Activated CD8-positive, alpha-beta memory T cell treated with anti-CD3 and anti-CD28 coated beads for 48 hours (primary cell): Measurements from ENCODE around the gene HOXC6.

ENCODE experiments used
- DNase-seq, 3 experiments: peaks; one replicate each; pipeline ENCODE4 v3.0.0-alpha.2; 2020; ENCODE audit warnings: low read depth in 2 of 3, low spot score in 2 of 3

The HOXC6 gene

DNA sequence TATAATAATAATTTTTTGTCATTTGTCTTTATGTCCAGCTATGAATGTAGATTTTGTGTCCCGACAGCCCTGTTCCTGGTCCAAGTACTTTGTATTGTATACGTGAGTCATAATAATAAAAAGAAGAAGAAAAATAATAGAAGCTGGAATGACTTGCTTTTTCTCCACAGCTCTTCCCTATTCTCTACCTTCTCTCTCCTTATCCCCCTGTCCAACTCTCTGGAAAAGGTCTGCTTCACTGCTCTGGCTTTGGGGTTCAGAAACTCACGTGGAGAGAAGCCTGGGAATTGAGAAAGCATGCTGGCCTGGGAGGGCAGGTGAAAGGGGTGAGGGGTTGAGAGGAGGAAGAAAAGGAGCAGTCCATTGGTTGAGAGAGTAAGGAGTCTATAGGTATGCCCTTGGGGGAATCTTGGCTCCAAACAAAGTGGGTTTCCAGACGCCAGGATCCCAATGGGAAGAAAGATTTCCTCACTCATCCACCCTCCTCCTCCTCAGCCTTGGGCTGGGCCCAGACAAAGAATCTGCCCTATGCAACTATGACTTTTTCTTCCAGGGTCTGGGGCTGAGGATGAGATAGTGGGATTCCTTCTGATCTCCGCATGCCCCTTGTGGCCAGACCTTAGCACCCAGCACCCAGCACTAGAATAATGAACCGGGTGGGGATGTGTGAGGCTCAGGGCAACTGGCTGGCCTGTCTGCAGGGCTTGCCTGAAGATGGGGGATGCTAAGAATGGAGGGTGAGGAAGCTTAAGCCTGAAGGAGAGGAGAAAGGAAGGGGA lies 15.4 kb upstream of the HOXC6 start:
- no peak for DNase-seq

GRCh38 chr12:54014377-54015017 lies 13.7 kb upstream of the HOXC6 start:
- DNase-seq, result no peak

DNA sequence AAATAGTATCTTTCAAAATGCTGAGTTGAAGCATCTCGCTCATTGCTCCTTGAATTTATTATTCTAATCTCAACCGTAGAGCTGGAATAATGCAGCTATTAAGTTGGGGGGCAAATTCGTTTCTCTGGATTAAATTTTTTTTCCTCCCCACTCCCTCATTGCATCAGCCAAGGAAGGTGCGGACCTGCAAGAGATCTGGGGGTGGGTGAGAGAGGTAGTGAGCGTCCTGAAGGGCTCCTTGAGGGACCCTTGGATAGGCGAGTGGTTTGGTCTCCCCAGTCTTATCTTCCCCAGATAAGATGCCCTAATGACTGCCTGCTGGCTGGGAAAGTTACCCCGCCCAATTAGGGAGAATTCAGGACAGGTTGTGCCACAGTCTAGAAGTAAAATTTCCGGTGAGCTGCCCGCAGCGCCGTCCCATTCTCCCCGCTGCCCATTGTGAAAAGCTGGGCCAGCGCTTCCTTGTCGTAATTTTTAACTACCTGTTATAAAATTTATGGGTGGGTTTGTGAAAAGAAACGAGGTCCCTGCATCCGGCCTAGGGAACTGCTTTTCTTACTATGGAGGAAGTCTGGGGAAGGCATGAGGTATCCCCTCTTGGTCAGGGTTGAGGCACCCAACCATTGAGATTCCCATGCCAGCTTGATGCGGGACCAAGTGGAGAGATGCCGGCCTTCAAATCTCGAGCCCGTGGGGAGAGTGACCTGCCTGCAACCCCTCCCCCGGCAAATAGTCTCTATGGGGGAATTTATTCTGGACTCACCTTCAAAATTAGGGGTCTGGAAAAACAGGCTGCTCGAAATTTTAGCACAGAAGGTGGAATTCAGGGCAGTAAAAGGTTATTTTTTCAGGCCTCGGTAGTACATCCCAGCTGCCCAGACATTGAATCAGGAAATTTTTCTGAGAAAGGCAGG lies 13.0 kb upstream of the HOXC6 start:
- DNase-seq, result no peak

GRCh38 chr12:54016051-54016450 lies 12.2 kb upstream of the HOXC6 start:
- no peak for DNase-seq

GRCh38 chr12:54016478-54016964 lies 11.7 kb upstream of the HOXC6 start:
- no peak for DNase-seq

DNA sequence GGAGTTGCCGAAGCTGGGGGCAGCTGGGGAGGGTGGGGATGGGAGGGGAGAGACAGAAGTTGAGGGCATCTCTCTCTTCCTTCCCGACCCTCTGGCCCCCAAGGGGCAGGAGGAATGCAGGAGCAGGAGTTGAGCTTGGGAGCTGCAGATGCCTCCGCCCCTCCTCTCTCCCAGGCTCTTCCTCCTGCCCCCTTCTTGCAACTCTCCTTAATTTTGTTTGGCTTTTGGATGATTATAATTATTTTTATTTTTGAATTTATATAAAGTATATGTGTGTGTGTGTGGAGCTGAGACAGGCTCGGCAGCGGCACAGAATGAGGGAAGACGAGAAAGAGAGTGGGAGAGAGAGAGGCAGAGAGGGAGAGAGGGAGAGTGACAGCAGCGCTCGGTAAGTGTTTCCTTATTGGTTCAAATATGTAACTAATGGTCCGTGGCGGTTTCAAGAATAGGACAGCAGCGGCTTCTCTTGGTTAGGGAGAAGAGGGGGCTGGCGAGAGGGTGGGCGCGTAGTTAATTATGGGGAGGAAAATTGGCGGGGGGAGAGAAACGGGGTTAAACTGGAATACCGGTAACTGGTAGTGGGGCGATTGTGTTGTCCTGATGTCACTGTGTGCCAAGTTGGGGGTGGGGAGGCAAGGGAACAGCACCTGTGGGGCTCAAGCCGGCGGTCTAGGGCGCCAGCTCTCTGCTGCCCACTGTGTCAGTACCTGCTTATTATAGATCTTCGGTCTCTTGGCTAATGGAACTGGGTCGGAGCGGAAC lies 11.0 kb upstream of the HOXC6 start:
- no peak for DNase-seq

GRCh38 chr12:54017878-54018467 lies 10.3 kb upstream of the HOXC6 start:
- peak in 2 of 3 experiments; percentile 38 to 55 for DNase-seq

DNA sequence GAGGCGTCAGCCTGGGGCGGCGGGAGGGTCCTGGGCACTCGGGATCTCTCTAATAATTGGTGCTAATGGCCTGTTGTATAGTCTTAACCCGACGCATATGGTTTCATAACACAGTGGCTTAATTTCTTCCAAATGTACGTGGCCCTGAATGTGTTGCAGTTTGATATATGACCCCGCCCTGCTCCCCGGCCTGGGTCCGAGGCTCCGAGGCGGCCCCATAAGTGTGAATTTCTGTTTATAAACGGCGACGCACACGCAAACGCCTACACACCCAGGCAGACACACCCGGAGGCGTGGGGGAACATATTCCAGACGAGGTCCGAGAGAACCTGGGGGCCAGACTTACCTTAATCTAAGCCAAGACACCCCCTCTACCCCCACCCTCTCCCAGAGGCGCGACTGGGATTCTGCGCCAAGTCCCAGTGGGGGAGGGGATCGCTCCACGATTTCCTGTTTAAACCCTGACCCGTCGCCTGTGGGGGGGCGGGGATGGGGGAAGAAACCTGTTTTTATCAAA lies 9.7 kb upstream of the HOXC6 start:
- DNase-seq, result no peak

- DNase-seq, result no peak
Observed at GRCh38 chr12:54019091-54019811, 9.0 kb upstream of the HOXC6 start.

GRCh38 chr12:54019924-54020590 lies 8.2 kb upstream of the HOXC6 start:
- no peak for DNase-seq

- DNase-seq, result no peak
Observed at GRCh38 chr12:54020591-54021405, 7.4 kb upstream of the HOXC6 start.

DNA sequence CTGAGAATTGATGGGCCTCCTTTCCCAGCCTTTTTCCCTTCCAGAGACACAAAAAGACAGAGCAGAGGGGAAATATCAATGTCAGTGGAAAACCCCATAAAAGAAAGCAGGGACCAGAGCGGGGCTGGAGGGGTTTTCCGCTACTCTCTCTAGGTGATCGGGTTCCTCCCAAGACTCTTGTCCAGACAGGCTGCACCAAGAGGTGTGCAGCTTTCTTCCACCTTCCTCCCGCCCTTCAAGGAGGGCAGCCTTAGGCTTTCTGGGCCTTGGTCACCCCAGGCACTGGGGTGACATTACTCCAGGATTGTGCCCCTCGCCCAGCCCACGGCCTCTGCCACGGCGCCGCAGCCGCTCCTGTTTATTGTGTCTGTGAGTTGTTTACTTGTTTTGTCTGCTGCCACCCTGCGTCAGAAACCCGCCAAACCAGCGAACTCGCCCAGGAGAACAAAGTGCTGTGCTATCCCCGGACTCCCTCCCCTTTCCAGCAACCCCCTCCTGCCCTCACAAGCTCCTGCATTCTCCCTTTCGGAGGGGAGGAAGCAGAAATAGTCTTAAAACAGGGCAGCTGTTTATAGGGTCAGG lies 6.7 kb upstream of the HOXC6 start:
- DNase-seq, result no peak

GRCh38 chr12:54022960-54023884 lies 5.0 kb upstream of the HOXC6 start:
- no peak for DNase-seq

- no peak for DNase-seq
Observed at GRCh38 chr12:54024127-54024526, 4.1 kb upstream of the HOXC6 start.

GRCh38 chr12:54024581-54025305 lies 3.5 kb upstream of the HOXC6 start:
- no peak for DNase-seq
